ENCODE results near the gene FBXW7.

The FBXW7 gene

GRCh38 chr4:152273343-152273742, 262.5 kb downstream of the FBXW7 start:
- DNase-seq, result no peak
